ENCODE results near the gene BEAN1.

- TF ChIP-seq POLR2A (IDR thresholded peaks at IDR 0.05) (no peak), CTCF (IDR thresholded peaks at IDR 0.05) (no peak), EP300 (IDR thresholded peaks at IDR 0.05) (no peak)
Measured at GRCh38 chr16:66390346-66391108, 36.6 kb upstream of the BEAN1 start.

Data from suprapubic skin (tissue), 3 donors.